WTC11 (cell line): ENCODE measurements around the gene STAB2.

Source experiments
- CBFB ChIP-seq: sonication (generic); formaldehyde crosslinking; IDR thresholded peaks from 2 replicates; pipeline ENCODE4 v1.8.1; 2022; ENCODE audit warnings: mild to moderate bottlenecking, low read depth, missing genetic modification reagents
- CTCF ChIP-seq: fragments of 200-600 bp; IDR thresholded peaks from 2 replicates; pipeline ENCODE4 v1.8.0; 2022; ENCODE audit warnings: antibody characterized with exemption
- RELA ChIP-seq: sonication (generic); formaldehyde crosslinking; IDR thresholded peaks from 2 replicates; pipeline ENCODE4 v1.8.1; 2022; ENCODE audit warnings: missing genetic modification reagents, mild to moderate bottlenecking, borderline replicate concordance
- TEAD4 ChIP-seq: sonication (generic); formaldehyde crosslinking; IDR thresholded peaks from 2 replicates; pipeline ENCODE4 v1.8.0; 2022; ENCODE audit warnings: mild to moderate bottlenecking, missing genetic modification reagents
- ZNF219 ChIP-seq: sonication (generic); formaldehyde crosslinking; IDR thresholded peaks from 2 replicates; pipeline ENCODE4 v1.8.0; 2023; ENCODE audit warnings: missing genetic modification reagents, mild to moderate bottlenecking, borderline replicate concordance

DNA sequence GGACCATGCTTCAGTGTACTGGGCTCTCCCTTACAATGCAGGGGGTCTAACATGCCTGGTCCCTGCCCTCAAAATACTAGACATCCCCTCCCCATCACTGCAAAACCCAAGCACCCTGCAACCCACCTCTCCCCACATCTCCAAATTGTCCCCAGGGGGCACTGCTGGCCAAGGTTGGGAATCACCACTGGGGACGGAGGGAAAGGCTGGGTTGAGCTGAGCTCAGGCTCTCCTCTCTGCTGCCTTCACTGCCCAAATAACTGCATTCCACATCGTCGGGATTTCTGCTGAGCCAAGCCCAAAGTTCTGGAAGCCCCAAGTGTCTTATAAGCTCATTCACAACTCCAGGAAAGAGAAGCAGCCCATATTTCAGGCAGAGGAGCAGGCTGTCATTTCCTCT, 184.4 kb downstream of the STAB2 start:
- TF ChIP-seq TEAD4 (CRISPR knock-in tag) (no peak), CTCF (no peak), CBFB (CRISPR knock-in tag) (no peak), ZNF219 (CRISPR knock-in tag) (no peak), RELA (CRISPR knock-in tag) (no peak)
